OCI-LY1 (cell line): Measurements from ENCODE around the gene NRCAM.

Source experiments
- H2AFZ ChIP-seq: fragments of 200-600 bp; sonication (generic), shearing (Covaris generic); 2 replicates; pipeline ENCODE4 v1.6.0; 2014; ENCODE audit warnings: antibody characterized with exemption, mild to moderate bottlenecking, low read length
- H3F3A ChIP-seq: fragments of 200-600 bp; sonication (generic), shearing (Covaris generic); 2 replicates; pipeline ENCODE4 v1.6.0; 2014; ENCODE audit warnings: mild to moderate bottlenecking, antibody characterized with exemption, low read length, moderate library complexity; ENCODE audit not compliant: insufficient read depth
- H3K27ac ChIP-seq: fragments of 200-600 bp; sonication (generic); 2 replicates; pipeline ENCODE4 v1.5.1; 2014; ENCODE audit warnings: low read length, mixed run types, mild to moderate bottlenecking, low read depth; ENCODE audit not compliant: poor library complexity, severe bottlenecking
- H3K27me3 ChIP-seq: fragments of 200-600 bp; sonication (generic); 2 replicates; pipeline ENCODE4 v1.6.0; 2014; ENCODE audit warnings: antibody characterized with exemption, mild to moderate bottlenecking, low read length, moderate library complexity; ENCODE audit not compliant: insufficient read depth
- H3K36me3 ChIP-seq: fragments of 200-600 bp; sonication (generic); 2 replicates; pipeline ENCODE4 v1.6.1; 2014; ENCODE audit warnings: mild to moderate bottlenecking, antibody characterized with exemption, low read length, moderate library complexity, mixed read lengths; ENCODE audit not compliant: insufficient read depth
- H3K4me1 ChIP-seq: fragments of 200-600 bp; sonication (generic); 2 replicates; pipeline ENCODE4 v1.5.1; 2014; ENCODE audit warnings: mild to moderate bottlenecking, low read length, moderate library complexity; ENCODE audit not compliant: insufficient read depth, severe bottlenecking
- H3K4me2 ChIP-seq: fragments of 200-600 bp; sonication (generic), shearing (Covaris generic); 2 replicates; pipeline ENCODE4 v1.6.1; 2014; ENCODE audit warnings: low read length
- H3K4me3 ChIP-seq: fragments of 200-600 bp; sonication (generic); 2 replicates; pipeline ENCODE4 v1.5.1; 2014; ENCODE audit warnings: low read length, low read depth, mild to moderate bottlenecking, mixed read lengths; ENCODE audit not compliant: poor library complexity, severe bottlenecking
- H3K79me2 ChIP-seq: fragments of 200-600 bp; shearing (Covaris generic); 2 replicates; pipeline ENCODE4 v1.6.1; 2016; ENCODE audit warnings: mixed run types, low read length, mixed read lengths; ENCODE audit not compliant: insufficient read depth
- H3K9ac ChIP-seq: fragments of 200-600 bp; sonication (generic), shearing (Covaris generic); 2 replicates; pipeline ENCODE4 v1.6.1; 2014; ENCODE audit warnings: mild to moderate bottlenecking, low read length, mixed read lengths
- H3K9me2 ChIP-seq: fragments of 200-600 bp; sonication (generic), shearing (Covaris generic); 2 replicates; pipeline ENCODE4 v1.6.1; 2014; ENCODE audit warnings: low read depth, mild to moderate bottlenecking, low read length, mixed read lengths
- H3K9me3 ChIP-seq: fragments of 200-600 bp; shearing (Covaris generic); 2 replicates; pipeline ENCODE4 v1.6.1; 2014; ENCODE audit warnings: low read length, mixed read lengths
- H4K20me1 ChIP-seq: fragments of 200-600 bp; sonication (generic), shearing (Covaris generic); 2 replicates; pipeline ENCODE4 v1.6.0; 2016; ENCODE audit warnings: mild to moderate bottlenecking, low read length; ENCODE audit not compliant: insufficient read depth
- EZH2 ChIP-seq: fragments of 200-600 bp; sonication (generic), shearing (Covaris generic); IDR thresholded peaks from 2 replicates; pipeline ENCODE4 v1.8.0; 2017; ENCODE audit warnings: borderline replicate concordance, mixed run types, mild to moderate bottlenecking, antibody characterized with exemption, low read length, moderate library complexity, mixed read lengths
- TF ChIP-seq, protein P1 (sequence below): fragments of 200-600 bp; sonication (generic), shearing (Covaris generic); IDR thresholded peaks from 2 replicates; pipeline ENCODE4 v1.5.1; 2017; ENCODE audit warnings: mild to moderate bottlenecking, antibody characterized with exemption, low read length, moderate library complexity, mixed read lengths

Gene NRCAM

DNA sequence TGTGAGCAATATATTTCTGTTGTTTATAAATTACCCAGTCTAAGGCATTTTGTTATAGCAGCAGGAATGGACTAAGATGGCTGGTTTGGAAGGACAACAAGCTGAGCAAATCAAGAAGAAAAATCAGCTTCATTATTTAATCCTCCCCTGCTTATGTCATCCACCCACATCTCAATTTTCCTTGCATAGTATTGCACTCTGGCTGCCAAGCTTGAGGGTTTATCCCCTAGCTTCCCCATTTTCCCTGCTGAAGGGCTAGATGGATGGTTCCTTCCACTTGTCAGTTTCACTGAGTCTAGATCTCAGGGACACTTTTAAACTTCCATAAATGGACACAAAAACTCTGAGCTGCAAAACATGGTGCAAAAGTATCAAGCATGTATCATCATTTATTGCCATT lies 250.9 kb downstream of the NRCAM start:
- no peaks in the 10 kb centered on the region for H4K20me1 ChIP-seq
- H3K9ac ChIP-seq: no peak overlapping the region
- no peaks in the 10 kb centered on the region for H3F3A ChIP-seq
- H3K4me3 ChIP-seq: no peak overlapping the region
- H3K27ac ChIP-seq: no peak overlapping the region
- H3K9me2 ChIP-seq: no peaks in the 10 kb centered on the region
- no peaks in the 10 kb centered on the region for H3K4me1 ChIP-seq
- no peaks in the 10 kb centered on the region for H3K36me3 ChIP-seq
- H2AFZ ChIP-seq: no peak overlapping the region
- no peaks in the 10 kb centered on the region for H3K9me3 ChIP-seq
- no peaks in the 10 kb centered on the region for H3K27me3 ChIP-seq
- TF ChIP-seq, protein P1, sequence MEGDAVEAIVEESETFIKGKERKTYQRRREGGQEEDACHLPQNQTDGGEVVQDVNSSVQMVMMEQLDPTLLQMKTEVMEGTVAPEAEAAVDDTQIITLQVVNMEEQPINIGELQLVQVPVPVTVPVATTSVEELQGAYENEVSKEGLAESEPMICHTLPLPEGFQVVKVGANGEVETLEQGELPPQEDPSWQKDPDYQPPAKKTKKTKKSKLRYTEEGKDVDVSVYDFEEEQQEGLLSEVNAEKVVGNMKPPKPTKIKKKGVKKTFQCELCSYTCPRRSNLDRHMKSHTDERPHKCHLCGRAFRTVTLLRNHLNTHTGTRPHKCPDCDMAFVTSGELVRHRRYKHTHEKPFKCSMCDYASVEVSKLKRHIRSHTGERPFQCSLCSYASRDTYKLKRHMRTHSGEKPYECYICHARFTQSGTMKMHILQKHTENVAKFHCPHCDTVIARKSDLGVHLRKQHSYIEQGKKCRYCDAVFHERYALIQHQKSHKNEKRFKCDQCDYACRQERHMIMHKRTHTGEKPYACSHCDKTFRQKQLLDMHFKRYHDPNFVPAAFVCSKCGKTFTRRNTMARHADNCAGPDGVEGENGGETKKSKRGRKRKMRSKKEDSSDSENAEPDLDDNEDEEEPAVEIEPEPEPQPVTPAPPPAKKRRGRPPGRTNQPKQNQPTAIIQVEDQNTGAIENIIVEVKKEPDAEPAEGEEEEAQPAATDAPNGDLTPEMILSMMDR: no peak
- TF ChIP-seq EZH2: no peak
- H3K79me2 ChIP-seq: no peaks in the 10 kb centered on the region
- H3K4me2 ChIP-seq: no peak overlapping the region

DNA sequence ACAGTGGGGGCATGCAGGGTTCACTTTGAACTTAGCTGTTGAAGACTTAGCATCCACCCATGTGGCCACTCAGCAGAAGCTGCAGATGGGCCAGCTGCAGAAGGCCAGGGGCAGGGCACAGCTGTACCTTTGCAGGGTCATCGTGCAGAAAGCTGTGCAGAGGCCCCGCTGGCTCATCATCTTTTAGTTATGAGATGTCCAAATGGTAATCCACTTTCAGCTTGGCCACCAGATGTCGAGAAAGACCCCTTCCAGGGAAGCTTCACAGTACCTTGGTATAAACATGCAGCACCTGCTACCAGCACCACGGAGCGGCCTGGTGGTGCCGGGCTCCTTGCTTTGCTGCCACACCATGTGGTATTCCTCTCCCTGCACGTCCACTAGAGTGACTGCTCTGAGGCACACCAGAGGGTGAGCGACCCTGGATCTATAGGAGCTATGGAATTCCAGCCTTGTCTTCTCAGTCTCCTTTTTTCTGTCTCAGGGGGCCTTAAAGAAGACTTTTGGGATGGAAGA lies 251.9 kb downstream of the NRCAM start:
- Histone ChIP-seq H3K27ac (no peak overlapping the region), H3K4me2 (no peak overlapping the region), H3K4me3 (no peak overlapping the region), H4K20me1 (no peaks in the 10 kb centered on the region), H2AFZ (no peak overlapping the region), H3K9me2 (no peaks in the 10 kb centered on the region), H3K4me1 (no peaks in the 10 kb centered on the region), H3K27me3 (no peaks in the 10 kb centered on the region), H3K79me2 (no peaks in the 10 kb centered on the region), H3K36me3 (no peaks in the 10 kb centered on the region), H3K9me3 (no peaks in the 10 kb centered on the region), H3K9ac (no peak overlapping the region), H3F3A (no peaks in the 10 kb centered on the region)
- TF ChIP-seq, protein P1: no peak
- TF ChIP-seq EZH2: no peak

DNA sequence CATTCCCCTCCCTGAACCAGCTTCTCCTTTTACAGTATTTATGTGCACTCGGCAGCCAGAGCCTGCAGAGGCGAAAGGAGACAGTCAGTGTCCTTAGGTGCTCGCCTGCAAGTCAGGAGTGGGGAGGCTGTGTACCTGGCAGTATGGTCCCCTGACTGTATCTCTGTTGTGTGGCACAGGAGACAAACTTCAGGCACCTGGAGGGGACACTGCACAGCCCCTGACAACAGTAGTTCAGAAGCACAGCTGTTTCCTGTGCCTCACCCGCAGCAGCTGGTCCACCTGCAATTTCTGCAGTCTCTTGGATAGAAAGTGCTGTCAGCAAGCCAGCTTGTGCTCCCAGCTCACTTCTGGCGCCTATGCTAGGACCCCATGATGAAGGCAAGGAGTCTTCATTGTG lies 252.7 kb downstream of the NRCAM start:
- Histone ChIP-seq H3K36me3 (no peaks in the 10 kb centered on the region), H3K27ac (no peak overlapping the region), H3F3A (no peaks in the 10 kb centered on the region), H3K4me1 (no peaks in the 10 kb centered on the region), H3K4me2 (no peak overlapping the region), H3K4me3 (no peak overlapping the region), H3K27me3 (no peaks in the 10 kb centered on the region), H3K9me3 (no peaks in the 10 kb centered on the region), H3K9me2 (no peaks in the 10 kb centered on the region), H3K79me2 (no peaks in the 10 kb centered on the region), H4K20me1 (no peaks in the 10 kb centered on the region), H2AFZ (no peak overlapping the region), H3K9ac (no peak overlapping the region)
- no peak for TF ChIP-seq EZH2
- TF ChIP-seq, protein P1: no peak
